GM13976 (cell line): Measurements from ENCODE around the gene GATA5.

Experiments
- DNase-seq: peaks from one replicate; pipeline ENCODE4 v3.0.0; 2012; ENCODE audit warnings: low spot score
- CTCF ChIP-seq: IDR thresholded peaks from 2 replicates; pipeline ENCODE4 v1.5.1; 2012; ENCODE audit warnings: borderline replicate concordance, mild to moderate bottlenecking; ENCODE audit not compliant: insufficient read depth; ENCODE audit errors: extremely low read depth, missing control alignments, control extremely low read depth
- in situ Hi-C: fragments of 300-500 bp; cut with MboI; formaldehyde crosslinking; loops from one replicate; pipeline ENCODE4 v1.12.0; 2022; ENCODE audit warnings: low sequenced_read_pairs, mixed read lengths, inconsistent platforms; ENCODE audit not compliant: unreplicated experiment

Gene GATA5

GRCh38 chr20:62469352-62469751 is 6.4 kb downstream of the GATA5 start:
- TF ChIP-seq CTCF: no peak
- no peak for DNase-seq
- in situ Hi-C loops: no loop called here

- in situ Hi-C loops: no loop called here
- no peak for DNase-seq
- TF ChIP-seq CTCF: no peak
Observed at GRCh38 chr20:62466806-62467537, 8.8 kb downstream of the GATA5 start.

GRCh38 chr20:62466072-62466760 is 9.6 kb downstream of the GATA5 start:
- no peak for DNase-seq
- in situ Hi-C loops: no loop called here
- TF ChIP-seq CTCF: no peak

- TF ChIP-seq CTCF: no peak
- in situ Hi-C loops: no loop called here
- DNase-seq: no peak
Observed at GRCh38 chr20:62464990-62465389, 10.8 kb downstream of the GATA5 start.

GRCh38 chr20:62464425-62464770 is 11.4 kb downstream of the GATA5 start:
- TF ChIP-seq CTCF: no peak
- no peak for DNase-seq
- in situ Hi-C loops: no loop called here

GRCh38 chr20:62463651-62464424 is 12.0 kb downstream of the GATA5 start:
- DNase-seq: no peak
- in situ Hi-C loops: no loop called here
- no peak for TF ChIP-seq CTCF
